Calu3 (cell line): Measurements from ENCODE around the gene ACSS3. TPM values are rescaled to one million over a fixed set of nuclear protein-coding genes. Genes with fewer than 3 reads are reported as not detected.
"Not testable (repeated sequence)": the region's sequence is repeated elsewhere in the genome, so short reads cannot be mapped to it uniquely, and the experiment has no call there.

Experiments
- BruUV-seq: library from RNA; stranded (reverse); fragments of 400-500 nt; replicated peaks from 2 replicates; lab custom pipeline; 2021; lab: Mats Ljungman, UMichigan
- CTCF ChIA-PET: fragments of 300-600 bp; sonication (Branson Sonifier 250); formaldehyde crosslinking; loops from one replicate; lab custom pipeline; 2022; ENCODE audit warnings: antibody characterized with exemption; lab: Charles Lee
- DNase-seq: peaks from one replicate; pipeline ENCODE4 v3.0.0; 2022
- H3K27ac Mint-ChIP-seq: one replicate; pipeline ENCODE4 v1.8.0; 2022; ENCODE audit warnings: mixed read lengths; ENCODE audit not compliant: unreplicated experiment
- H3K27me3 Mint-ChIP-seq: one replicate; pipeline ENCODE4 v1.8.0; 2022; ENCODE audit warnings: mixed read lengths; ENCODE audit not compliant: unreplicated experiment
- H3K36me3 Mint-ChIP-seq: one replicate; pipeline ENCODE4 v1.8.0; 2022; ENCODE audit warnings: mild to moderate bottlenecking, moderate library complexity, mixed read lengths; ENCODE audit not compliant: insufficient read depth, unreplicated experiment
- H3K4me1 Mint-ChIP-seq: one replicate; pipeline ENCODE4 v1.8.0; 2022; ENCODE audit warnings: mild to moderate bottlenecking, low read depth, mixed read lengths; ENCODE audit not compliant: unreplicated experiment
- H3K4me3 Mint-ChIP-seq: one replicate; pipeline ENCODE4 v1.8.0; 2022; ENCODE audit warnings: mild to moderate bottlenecking, low read depth, moderate library complexity, mixed read lengths; ENCODE audit not compliant: unreplicated experiment
- H3K9me3 Mint-ChIP-seq: one replicate; pipeline ENCODE4 v1.8.0; 2022; ENCODE audit warnings: low read depth, mixed read lengths; ENCODE audit not compliant: unreplicated experiment
- intact Hi-C: fragments of 100-400 bp; cut with micrococcal nuclease; formaldehyde crosslinking; loops from one replicate; pipeline ENCODE4 v1.10.0; 2022; ENCODE audit not compliant: unreplicated experiment
- total RNA-seq: library from RNA; stranded (reverse); gene quantifications from 2 replicates; pipeline ENCODE4 v1.2.3, GENCODE V29; 2022
- TF ChIP-seq, protein P1 (sequence below): fragments of 200-600 bp; IDR thresholded peaks from one replicate; pipeline ENCODE4 v1.8.0; 2022; ENCODE audit warnings: antibody characterized with exemption; ENCODE audit not compliant: unreplicated experiment

ACSS3 gene
- total RNA-seq, 1 experiment from 2014 or later = 0.21 TPM

DNA sequence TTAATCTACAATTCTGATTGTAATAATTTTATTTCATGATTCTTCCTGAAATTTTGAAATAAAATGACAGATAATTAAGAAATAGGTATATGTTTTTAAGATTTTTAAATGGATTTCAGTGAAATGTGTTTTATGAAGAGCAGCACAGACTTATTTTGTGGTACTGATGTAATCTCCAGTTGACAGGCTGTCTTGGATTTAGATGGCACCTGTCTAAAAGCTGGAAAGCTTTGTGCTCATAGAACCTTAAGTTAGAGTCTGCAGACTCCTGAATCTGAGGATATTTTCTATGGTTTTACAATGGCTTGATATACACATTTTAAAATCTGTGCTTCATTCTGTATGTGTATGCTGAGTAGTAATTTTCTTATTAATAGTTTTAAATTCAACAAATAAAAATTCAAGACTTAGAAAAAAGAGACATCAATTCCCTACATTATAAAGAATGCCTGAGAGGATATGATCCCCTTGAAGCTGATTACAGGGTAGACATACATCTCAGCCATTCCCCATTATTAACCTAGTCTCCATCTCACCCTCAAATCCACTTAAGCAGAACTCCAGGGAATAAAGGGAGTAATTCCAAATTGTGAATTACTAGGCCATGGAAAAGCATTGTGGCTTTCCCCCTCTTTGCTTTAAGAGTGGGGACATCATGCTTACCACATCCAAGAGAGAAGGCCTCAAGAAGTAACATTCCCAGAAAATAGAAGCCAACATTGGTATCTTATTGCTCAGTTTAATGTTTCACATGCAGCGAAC is 33.7 kb upstream of the ACSS3 start:
- CTCF ChIA-PET = no interaction called here
- no TSS peak for BruUV-seq
- no peaks in the 10 kb centered on the region for H3K27me3 Mint-ChIP-seq
- TF ChIP-seq, protein P1, sequence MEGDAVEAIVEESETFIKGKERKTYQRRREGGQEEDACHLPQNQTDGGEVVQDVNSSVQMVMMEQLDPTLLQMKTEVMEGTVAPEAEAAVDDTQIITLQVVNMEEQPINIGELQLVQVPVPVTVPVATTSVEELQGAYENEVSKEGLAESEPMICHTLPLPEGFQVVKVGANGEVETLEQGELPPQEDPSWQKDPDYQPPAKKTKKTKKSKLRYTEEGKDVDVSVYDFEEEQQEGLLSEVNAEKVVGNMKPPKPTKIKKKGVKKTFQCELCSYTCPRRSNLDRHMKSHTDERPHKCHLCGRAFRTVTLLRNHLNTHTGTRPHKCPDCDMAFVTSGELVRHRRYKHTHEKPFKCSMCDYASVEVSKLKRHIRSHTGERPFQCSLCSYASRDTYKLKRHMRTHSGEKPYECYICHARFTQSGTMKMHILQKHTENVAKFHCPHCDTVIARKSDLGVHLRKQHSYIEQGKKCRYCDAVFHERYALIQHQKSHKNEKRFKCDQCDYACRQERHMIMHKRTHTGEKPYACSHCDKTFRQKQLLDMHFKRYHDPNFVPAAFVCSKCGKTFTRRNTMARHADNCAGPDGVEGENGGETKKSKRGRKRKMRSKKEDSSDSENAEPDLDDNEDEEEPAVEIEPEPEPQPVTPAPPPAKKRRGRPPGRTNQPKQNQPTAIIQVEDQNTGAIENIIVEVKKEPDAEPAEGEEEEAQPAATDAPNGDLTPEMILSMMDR = no peak
- H3K27ac Mint-ChIP-seq = no peak overlapping the region
- H3K9me3 Mint-ChIP-seq = no peaks in the 10 kb centered on the region
- no peaks in the 10 kb centered on the region for H3K4me1 Mint-ChIP-seq
- no peak for DNase-seq
- no peak overlapping the region for H3K4me3 Mint-ChIP-seq
- H3K36me3 Mint-ChIP-seq = no peaks in the 10 kb centered on the region
- intact Hi-C loops = no loop called here

DNA sequence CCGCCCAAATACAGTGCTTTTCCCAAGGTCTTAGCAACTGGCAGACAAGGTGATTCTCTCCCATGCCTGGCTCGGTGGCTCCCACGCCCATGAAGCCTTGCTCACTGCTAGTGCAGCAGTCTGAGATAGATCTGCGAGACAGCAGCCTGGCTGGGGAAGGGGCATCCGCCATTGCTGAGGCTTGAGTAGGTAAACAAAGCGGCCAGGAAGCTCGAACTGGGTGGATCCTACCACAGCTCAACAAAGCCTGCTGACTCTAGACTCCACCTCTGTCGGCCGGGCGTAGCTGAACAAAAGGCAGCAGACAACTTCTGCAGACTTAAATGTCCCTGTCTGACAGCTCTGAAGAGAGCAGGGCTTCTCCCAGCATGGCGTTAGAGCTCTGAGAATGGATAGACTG is 12.9 kb upstream of the ACSS3 start:
- H3K4me1 Mint-ChIP-seq, H3K36me3 Mint-ChIP-seq, CTCF ChIA-PET, BruUV-seq, DNase-seq, H3K27ac Mint-ChIP-seq, H3K4me3 Mint-ChIP-seq, H3K9me3 Mint-ChIP-seq, intact Hi-C loops: not testable (repeated sequence)
- H3K27me3 Mint-ChIP-seq = peaks cover 14% of the 10 kb centered on the region

DNA sequence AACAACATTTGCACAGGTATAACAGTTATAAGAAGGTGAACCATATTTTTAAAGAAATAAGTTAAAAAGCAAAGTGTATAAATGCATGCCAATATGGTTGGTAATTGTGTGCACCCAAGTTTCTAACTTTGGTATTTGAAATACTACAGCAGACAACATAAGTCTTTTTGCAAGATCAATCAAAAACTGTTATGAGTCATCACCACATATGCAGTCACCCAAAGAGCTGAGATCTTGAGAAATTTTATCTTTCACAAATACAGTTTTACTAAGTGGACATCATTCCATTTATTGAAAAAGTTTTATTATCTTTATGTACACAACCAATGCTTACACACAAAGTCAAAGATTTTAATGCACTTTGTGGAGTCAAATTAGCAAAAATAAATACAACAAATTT is 7.0 kb upstream of the ACSS3 start:
- BruUV-seq = no TSS peak
- Mint-ChIP-seq H3K27me3 (peaks cover 14% of the 10 kb centered on the region), H3K4me1 (no peaks in the 10 kb centered on the region), H3K9me3 (peaks cover under 1% of the 10 kb centered on the region), H3K4me3 (no peak overlapping the region), H3K36me3 (no peaks in the 10 kb centered on the region), H3K27ac (no peak overlapping the region)
- intact Hi-C loops = no loop called here
- DNase-seq = no peak
- CTCF ChIA-PET = no interaction called here
- TF ChIP-seq, protein P1 = no peak

DNA sequence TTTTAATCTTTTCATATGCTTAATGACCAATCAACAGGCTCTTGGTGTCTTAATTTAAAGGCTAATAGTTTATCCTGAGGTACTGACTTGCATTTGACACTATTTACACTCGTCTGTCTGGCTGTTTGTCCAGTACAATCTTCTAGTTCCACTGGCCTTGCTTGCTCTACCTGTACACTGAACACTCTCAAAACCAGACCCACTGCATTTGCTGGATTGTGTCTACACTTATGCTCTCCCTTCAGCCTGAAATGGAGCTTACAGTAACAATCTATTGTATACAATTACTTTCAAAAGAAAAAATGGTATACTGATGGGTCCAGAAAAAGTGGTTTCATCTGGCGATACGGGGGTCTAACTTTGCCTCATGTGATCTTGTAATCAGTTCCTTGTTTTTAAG is 2.3 kb upstream of the ACSS3 start:
- TF ChIP-seq, protein P1 = no peak
- Mint-ChIP-seq H3K27me3 (no peaks in the 10 kb centered on the region), H3K4me3 (no peak overlapping the region), H3K36me3 (no peaks in the 10 kb centered on the region), H3K4me1 (peaks cover 8% of the 10 kb centered on the region), H3K27ac (no peak overlapping the region), H3K9me3 (peaks cover 2% of the 10 kb centered on the region)
- no peak for DNase-seq
- intact Hi-C loops = no loop called here
- CTCF ChIA-PET = no interaction called here
- no TSS peak for BruUV-seq

DNA sequence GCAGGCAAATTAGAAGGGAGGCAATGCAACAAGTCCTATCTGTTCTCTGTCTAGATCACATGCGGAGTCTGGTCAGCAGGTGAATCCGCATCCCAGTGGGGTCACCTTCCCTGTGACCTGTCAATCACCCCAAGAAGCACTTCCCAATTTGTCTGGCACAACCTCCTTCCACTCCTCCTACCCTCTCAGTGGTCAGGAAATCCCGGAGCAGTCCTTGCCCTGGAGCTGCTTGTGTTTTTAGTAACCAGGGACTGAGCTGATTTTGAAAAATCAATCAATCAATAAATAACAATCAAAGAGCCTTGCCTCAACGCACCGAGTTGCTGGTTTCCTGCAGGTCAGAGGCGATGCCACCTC is 572 bp upstream of the ACSS3 start:
- TF ChIP-seq, protein P1 = no peak
- Mint-ChIP-seq H3K4me1 (peaks cover 8% of the 10 kb centered on the region), H3K27me3 (no peaks in the 10 kb centered on the region), H3K4me3 (no peak overlapping the region), H3K36me3 (no peaks in the 10 kb centered on the region), H3K9me3 (peaks cover 4% of the 10 kb centered on the region), H3K27ac (no peak overlapping the region)
- DNase-seq = no peak
- CTCF ChIA-PET = no interaction called here
- no TSS peak for BruUV-seq
- intact Hi-C loops = no loop called here
